T-helper 1 cell treated with Interleukin-12 subunit alpha and Interleukin-12 subunit beta and Interleukin-4 antibody, amounts not matched to agents 30 ng/mL and 1 ng/mL, for 36 hours (primary cell): ENCODE data around the gene TBC1D5. TPM values are rescaled to one million over a fixed set of nuclear protein-coding genes. Genes with fewer than 3 reads are reported as not detected.
"Not testable (repeated sequence)": the region's sequence is repeated elsewhere in the genome, so short reads cannot be mapped to it uniquely, and the experiment has no call there.

Experiments used
- intact Hi-C: fragments of 100-400 bp; cut with micrococcal nuclease; formaldehyde crosslinking; loops from one replicate; pipeline ENCODE4 v1.15.1; 2024
- total RNA-seq: library from RNA; stranded (reverse); gene quantifications from 2 replicates; pipeline ENCODE4 v1.2.3, GENCODE V29; 2022

Gene TBC1D5
- total RNA-seq, 1 donor from 2014 or later = 41.4 TPM

DNA sequence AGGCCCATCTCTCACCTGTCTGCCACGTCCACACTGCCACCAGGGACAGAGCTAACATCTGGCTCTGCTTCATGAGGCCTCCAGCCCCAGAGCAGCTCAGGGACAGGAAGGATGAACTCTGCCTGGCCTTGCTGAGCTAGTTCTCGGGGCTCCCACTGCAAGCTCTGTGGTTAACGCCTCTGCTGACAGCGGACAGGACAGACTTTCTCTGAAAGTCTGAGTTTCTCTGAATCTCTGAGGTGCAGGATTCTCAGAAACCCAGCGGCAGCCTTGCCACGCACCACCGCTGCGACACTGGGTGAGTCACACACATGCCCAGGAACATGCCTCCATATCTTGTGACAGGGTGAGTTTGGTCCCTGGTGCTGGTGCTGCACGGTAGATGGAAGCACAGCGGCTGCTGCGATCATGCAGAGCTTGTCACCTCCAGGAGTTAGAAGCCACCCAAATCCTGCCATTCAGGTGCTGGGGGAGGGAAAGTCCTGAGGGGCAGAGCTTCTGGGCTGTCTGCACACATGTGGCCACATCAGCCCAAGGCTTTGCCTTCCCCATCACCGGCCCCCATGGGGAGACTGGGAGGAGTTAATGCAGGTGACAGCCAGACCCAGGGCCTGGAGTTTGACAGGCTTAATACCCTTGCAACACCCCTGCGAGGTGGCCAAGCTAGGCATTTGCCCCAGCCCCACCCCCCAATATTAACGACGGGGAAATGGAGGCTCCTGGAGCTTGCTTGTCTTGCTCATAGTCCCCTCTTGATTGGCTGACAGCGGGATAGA is 590.6 kb downstream of the TBC1D5 start:
- intact Hi-C loops = loop anchor here (1.0 to 10.0 kb wide), 17 partner anchors 31 to 1406 kb away; partner anchors contain the start of gene TBC1D5

DNA sequence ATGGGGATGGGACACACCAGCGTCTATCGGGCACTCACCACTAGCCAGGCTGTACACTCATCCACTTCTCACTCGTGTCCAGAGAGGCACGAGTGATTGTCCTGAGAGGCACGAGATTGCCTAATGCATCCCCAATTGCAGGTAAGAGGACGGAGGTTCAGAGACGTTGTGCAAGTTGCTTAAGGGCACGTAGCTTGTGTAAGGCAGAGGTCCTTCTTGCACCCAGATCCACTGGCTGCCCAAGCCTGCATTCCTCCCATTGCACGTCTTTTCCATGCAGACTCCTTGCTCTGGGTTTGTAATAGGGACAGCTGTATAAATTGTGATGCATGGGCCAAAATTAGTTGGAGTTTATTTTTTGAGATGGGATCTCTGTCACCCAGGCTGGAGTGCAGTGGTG is 593.4 kb downstream of the TBC1D5 start:
- intact Hi-C loops = no loop called here

DNA sequence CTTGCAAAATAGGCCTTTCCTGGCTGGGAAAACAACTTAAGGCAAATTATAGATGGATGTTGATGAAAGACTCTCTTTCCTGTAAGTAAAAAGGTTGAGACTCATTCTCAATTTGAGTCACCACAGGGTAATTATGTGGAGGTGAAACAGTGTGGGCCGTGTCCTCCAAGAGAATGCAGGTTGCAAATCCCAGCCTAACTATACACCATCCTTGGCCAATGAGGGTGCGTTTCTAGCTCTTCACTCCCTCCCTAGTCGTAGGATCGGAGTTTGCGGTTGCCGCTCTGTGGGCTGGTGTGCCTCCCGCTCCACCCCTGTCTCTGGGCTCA is 597.8 kb downstream of the TBC1D5 start:
- intact Hi-C loops = no loop called here

DNA sequence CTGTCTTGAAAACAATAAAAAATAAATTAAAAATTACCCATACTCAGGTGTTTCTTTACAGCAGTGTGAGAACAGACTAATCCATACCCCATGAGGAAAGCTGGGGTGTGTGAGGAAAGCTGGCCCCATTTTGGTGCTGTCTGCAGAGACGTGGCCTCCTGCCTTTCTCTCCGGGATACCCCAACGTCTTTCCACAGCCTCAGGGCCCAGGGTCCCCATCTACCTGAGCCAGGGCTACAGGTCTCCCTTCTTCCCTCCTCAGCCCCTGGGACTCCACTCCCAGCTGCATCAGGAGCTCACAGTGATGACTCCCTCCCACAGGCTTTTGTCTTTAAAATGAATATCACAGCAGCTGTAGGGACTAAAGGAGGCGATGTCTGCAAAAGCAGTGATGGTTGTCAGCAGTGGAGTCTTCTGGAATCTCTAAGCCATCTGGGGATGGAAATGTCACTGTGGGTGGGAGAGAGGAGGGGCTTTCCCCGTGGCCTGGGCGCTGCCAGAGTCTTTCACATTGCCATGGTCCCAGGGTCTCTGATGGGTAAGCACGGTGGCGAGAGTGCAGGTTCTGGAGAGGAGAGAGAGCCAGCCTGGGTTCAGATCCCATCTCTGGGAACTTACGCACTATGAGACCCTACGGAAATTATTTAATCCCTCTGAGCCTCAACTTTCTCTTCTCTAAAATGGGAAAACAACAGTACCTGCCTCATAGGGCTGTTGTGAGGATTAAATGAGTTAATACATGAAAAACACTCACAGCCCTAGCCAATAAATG is 598.4 kb downstream of the TBC1D5 start:
- intact Hi-C loops = no loop called here

DNA sequence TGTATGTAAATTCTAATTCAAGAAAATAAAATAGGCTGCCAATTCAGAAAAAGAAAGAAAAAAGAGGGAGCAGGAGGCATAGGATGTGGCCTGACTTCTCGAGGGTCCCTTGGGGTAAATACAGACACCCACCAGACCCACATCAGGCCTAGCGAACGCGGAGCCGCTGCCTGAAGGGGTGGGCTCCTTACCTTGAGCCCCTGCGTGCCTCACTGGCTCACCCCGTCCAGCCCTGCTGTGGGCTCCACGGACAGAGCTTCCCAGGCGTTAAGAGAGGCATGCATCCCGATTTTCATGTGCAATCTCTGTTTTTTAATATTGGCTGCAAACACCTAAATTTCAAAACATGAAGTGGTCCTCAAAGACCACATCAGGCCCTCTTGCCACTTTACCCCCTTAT is 599.9 kb downstream of the TBC1D5 start:
- intact Hi-C loops = no loop called here

DNA sequence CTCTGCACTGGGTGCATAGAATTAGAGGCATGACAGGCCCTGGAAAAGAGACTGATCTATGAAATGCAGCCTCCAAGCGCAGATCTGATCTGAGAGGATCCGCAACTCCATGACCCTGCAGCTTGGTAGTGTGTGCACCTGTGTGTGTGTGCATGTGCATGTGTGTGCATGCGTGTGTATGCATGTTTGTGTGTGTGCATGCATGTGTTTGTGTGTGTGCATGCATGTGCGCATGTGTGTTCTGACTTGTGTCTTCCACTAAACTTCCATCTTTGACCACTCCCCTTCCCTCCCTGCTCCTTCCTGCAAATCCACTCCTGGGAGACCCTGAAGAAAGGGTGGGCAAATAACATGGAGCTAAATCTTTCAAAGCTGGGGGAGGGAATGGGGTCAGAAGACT is 600.7 kb downstream of the TBC1D5 start:
- intact Hi-C loops = no loop called here

DNA sequence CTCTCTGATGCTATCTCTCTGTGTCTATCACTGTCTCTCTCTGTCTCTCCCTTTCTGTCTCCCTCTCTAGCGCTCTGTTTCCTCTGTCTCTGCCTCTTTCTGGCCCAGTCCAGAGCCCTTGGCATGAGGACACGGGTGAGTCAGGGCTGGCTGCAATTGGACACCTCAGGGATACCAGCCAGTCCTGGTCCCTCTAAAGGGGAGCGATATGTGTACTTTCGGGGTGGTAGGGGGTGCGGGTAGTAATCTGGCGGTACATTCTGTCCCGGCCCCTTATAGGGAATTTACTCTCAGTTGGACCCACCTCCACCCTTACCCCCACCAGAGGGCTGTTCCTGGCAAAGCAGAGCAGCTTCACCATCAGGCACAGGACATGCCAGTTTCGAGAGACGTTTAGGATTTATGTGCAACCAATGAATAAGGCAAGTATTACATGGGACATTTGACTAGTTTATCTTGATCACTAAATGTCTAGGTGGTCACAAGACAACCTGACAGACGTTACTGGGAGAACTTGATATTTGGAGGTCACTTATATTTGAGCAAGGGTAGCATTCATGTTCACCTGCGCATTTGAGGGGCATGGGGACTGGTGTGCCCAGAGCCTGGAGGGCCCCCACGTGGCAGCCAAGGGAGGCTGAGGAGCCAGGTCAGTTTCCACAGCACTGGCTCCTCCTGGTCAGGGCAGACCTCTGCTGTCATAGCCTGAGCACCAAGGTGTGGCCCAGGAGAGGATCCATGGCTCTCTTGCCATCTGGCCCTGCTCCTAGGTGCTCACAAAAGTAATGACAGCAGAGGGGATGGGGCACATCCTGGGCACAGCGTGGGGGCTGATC is 601.5 kb downstream of the TBC1D5 start:
- intact Hi-C loops = no loop called here

DNA sequence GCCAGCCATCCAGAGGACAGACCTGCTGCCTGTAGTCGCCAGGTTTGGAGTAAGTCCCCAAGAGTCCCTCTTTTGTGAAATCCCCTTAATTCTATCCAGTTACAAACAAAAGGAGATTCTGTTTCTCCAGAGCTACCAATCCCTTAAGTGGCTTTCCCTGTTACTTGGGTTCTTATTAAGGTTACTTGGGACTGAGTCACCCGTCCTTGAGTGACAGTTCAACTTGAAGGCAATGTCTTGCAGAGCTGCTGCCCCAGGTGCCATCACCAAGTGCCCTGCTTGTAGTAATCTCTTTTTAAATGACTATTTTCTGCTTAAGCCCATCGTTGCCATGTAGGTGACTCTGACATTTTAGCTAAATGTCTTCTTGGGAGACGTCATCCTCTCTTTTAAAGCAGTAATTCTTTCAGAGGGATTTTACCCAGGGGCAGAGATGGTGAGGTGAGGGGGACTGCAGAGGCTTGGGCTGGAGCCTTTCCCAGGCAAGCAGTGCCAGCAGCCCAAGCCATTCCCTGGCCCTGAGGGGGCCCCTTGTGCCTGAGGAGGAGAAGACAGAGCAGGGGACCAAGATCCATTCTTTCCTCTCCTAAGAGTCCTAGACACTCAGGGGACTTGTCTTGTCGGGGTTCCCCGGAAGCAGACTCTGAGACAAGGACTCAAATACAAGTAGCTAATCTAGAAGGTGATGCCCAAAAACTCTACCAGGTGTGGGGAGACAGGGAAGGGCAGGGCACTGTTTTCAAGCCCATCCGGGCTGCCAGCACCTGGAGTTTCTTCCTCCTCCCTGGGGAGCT is 604.0 kb downstream of the TBC1D5 start:
- intact Hi-C loops = no loop called here

DNA sequence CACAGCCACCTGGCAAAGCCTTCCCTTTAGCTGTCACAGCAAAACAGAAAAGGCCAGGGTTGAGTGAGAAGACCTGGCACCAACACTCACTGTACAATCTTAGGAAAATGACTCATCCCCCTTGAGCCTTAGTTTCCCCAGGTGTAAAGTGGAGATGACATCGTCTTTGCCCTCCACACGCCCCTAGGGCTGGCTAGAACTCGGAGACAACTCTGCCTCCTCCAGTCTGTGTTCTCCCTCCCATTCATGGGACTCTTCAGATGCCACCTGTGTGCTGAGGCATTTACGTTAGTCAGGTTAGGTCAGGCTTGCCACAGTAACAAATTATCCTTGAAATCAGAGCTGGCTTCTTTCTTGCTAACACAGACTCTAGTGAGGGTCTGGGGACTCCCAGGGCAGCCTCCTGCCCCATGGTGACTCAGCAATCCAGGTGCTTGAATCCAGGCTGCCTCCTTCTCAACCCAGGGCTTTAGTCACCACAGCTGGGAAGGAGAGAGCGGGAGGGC is 605.1 kb downstream of the TBC1D5 start:
- intact Hi-C loops = no loop called here

DNA sequence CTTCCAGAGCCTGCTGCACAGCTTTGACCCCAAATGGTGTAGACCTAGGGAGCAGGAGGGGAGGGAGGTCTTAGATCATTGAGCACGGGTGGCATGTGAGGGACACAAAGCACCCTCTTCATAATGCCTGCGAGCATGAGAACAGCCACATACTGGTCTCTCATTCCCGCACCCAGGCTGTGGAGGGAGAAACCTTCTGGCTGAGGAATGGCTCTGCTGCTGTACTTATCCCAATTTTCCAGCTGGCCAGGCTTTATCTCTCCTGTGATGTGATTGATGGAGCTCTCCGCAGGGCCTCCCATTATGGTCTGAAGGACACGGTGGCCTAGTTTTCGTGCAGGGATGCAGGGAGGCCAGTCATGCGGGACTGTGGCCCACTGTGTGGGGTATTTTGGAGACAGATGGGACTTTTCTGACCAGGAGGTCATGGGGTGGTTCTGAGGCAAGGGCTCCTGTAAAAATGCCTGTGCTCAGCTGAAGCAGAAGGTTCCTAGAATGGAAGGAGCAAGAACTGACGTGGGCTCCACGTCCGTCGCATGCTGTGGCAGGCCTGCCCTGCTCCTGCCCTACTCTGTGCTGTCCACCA is 606.2 kb downstream of the TBC1D5 start:
- intact Hi-C loops = no loop called here

DNA sequence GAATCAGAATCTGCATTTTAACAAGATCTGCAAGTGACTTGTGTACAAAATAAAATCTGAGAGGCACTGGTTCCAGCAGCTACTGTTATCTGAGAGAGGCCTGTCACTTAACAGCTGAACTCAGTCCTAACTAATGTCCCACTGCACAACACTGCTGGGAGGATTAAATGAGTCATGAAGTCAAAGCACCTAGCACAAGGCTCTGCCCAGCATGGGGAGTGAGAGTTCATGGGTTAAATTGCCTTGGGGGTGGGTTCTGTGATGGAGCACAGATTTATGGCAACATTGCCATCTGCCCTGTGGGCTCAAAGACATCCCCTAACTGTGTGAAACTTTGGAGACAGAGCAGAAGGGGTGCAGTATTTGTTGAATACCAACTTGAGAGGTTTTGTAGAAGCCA is 606.7 kb downstream of the TBC1D5 start:
- intact Hi-C loops = no loop called here

DNA sequence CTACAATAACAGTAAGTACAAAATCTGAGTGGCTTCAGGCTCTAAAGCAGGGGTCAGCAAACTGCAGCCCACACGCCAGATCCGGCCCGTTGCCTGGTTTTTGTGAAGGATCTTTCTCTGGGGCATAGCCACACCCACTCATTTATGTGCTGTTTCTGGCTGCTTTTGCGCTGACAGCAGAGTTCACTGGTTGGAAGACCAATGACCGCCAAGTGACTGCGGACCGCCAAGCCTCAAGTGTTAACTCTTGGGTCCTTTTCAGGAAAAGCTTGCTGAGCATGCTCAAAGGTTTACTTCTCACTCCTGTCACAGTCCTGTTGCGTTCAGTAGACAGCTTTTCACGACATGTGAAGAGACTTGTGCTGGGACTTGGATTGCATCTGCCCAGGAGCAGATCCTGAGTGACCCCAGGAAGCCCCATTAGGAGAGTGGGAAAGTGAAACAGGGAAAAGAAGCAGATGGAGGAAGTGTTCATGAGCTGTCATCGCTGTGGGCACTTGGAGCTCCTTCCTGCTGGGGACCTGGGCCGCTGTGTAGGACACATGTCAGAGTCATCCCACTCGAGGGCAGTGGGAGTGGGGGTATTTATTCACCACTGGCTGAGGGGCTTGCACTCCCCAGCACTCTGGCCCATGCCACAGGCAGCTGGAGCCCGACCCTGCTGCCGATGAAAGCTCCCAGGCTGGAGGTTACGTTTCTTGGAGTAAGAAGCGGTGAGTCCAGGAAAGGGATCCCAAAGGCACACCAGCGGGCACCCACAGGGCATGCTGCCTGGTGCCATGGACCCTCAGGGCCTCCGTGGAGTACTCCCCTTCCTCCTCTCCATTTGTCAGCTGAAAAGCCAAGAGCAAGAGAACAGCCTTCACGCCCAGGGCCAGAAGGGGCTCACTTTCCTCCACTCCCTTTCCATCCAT is 608.5 kb downstream of the TBC1D5 start:
- intact Hi-C loops = no loop called here

DNA sequence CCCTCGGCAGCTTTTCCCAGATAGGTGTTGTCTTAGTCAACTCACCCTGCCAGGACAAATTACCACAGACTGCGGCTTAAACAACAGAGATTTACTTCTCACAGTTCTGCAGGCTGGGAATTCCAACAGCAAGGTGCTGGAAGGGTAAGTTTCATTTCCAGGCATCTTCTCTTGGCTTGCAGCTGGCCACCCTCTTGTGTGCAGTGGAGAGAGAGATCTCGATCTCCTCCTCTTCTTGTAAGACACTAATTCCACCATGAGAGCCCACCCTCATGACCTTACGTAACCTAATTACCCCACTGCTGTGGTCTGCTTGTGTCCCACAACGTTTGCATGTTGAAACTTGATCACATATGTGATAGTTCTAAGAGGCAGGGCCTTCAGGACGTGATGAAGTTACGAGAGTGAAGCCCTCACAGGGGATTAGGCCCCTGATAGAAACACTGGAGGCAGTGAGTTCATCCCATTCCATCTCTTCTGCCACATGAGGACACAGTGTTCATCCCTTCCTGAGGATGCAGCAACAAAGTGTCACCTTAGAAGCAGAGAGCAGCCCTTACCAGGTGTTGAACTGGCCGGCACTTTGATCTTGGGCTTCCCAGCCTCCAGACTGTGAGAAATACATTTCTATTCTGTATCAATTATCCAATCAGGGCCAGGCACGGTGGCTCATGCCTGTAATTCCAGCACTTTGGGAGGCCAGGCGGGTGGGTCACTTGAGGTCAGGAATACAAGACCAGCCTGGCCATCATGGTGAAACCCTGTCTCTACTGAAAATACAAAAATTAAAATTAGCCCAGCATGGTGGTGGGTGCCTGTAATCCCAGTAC is 609.9 kb downstream of the TBC1D5 start:
- intact Hi-C loops = no loop called here

DNA sequence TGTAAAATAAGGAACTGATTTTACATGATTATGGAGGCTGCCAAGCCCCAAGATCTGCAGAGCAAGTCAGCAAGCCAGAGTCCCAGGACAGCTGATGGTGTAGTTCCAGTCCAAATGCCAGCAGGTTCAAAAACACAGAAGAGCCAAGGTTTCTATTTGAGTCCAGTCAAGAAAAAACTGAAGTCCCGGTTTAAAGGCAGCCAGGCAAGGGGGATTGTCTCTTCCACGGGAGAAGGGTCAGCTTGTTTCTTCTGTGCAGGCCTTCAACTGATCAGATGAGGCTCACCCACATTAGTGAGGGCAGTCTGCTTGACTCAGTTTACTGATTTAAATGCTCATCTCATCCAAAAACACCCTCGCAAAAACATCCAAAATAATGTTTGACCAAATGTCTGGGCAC is 611.5 kb downstream of the TBC1D5 start:
- intact Hi-C loops = no loop called here

DNA sequence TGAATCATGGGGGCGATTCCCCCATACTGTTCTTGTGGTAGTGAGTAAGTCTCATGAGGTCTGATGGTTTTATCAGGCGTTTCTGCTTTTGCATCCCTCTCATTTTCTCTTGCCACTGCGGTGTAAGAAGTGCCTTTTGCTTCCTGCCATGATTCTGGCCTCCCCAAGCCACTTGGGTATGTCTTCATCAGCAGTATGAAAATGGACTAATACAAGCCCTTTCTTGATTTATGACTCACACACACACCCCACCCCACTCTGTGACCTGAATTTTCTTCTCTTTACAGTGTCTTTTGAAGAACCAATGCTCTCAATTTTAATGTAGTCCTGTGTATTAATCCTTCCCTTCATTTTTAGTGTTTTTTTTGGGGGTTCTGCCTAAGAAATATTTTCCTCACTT is 612.9 kb downstream of the TBC1D5 start:
- intact Hi-C loops = no loop called here

DNA sequence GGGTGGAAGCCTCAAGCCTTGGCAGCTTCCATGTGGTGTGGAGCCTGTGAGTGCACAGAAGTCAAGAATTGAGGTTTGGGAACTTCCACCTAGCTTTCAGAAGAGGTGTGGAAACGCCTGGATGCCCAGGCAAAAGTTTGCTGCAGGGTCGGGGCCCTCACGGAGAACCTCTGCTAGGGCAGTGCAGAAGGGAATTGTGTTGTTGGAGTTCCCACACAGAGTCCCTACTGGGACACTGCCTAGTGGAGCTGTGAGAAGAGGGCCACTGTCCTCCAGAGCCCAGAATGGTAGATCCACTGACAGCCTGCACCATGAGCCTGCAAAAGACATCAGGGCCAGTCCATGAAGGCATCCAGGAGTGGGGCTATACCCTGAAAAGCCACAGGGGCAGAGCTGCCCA is 613.8 kb downstream of the TBC1D5 start:
- intact Hi-C loops = not testable (repeated sequence)

DNA sequence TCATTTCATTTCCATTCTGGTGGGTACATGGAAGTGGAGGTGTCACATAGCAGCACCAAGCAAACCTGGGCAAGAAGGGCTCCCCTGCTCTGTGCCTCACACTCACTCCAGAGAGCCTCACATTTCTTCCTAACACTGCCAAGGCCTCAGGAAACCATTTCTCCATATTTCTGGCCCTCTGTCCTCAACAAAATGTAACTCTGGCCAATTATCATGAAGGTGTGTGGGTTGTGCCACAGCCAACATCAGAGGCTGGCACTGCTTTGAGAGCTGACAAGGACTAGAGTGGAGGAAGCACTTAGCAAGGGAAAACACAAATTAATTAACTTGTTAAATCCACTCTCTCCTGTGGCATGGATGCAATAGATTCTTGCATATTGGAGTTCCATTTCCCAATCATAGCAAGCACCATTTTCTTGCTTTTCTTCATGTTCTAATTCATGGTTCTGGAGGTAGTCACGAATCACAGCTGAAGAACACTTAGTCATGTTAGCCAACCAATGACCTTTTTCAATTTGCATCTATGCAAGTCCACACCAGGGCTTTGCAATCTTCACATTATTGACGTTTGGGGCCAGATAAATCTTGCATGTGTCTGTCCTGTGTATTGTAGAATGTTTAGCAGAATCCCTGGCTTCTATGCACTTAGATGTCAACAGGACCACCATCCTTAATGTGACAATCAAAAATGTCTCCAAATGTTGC is 616.5 kb downstream of the TBC1D5 start:
- intact Hi-C loops = no loop called here

DNA sequence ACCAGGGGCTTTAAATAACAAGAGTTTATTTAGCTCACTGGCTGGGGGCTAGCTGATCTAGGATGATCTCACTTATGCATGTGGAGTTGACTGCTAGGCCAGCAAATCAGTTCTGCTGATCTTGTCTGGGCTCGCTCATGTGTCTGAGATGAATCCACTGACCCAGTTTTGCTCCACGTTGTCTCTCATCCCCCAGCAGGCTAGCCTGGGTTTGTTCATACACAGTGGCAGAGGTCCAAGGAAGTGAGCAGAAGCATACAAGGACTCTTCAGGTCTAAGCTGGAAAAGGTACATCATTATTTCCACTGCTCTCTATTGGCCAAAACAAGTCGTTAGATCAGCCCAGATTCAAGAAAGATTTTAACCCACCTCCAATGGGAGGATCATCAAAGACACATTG is 619.7 kb downstream of the TBC1D5 start:
- intact Hi-C loops = no loop called here
